ENCODE results near the gene KYNU. TPM values are rescaled to one million over a fixed set of nuclear protein-coding genes. Genes with fewer than 3 reads are reported as not detected.

The KYNU gene
- total RNA-seq, 6 donors from 2014 or later, result 9.4 to 45.2 (median 15.6) TPM

DNA sequence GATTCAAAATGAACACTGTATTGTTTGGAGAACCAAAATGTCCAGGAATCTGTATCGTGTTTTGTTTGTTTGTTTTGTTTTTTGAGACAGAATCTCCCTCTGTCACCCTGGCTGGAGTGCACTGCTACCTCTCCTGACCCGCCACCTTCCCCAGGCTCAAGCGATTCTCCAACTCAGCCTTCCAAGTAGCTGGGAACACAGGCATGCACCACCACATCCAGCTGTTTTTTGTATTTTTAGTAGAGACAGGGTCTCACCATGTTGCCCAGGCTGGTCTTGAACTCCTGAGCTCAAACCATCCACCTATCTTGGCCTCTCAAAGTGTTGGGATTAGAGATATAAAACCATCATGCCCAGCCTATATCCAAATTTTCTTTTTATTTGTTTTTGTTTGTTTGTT lies 74.6 kb downstream of the KYNU start:
- ATAC-seq (ENCODE audit: low FRiP score in 2 of 2), result no peak
- Histone ChIP-seq H3K27ac (no peak overlapping the region), H3K27me3 (no peaks in the 10 kb centered on the region), H3K36me3 (no peaks in the 10 kb centered on the region), H3K4me3 (no peak overlapping the region), H3K9me3 (no peaks in the 10 kb centered on the region), H3K4me1 (no peaks in the 10 kb centered on the region)
- DNase-seq, result no peak
- WGBS, 2 donors, result 80 to 82% methylated on average over 3 of the region's 3 CpGs
- TF ChIP-seq EP300 (IDR thresholded peaks at IDR 0.05) (no peak), POLR2A (IDR thresholded peaks at IDR 0.05) (no peak), POLR2AphosphoS5 (IDR thresholded peaks at IDR 0.05) (no peak)
- TF ChIP-seq, protein P1, sequence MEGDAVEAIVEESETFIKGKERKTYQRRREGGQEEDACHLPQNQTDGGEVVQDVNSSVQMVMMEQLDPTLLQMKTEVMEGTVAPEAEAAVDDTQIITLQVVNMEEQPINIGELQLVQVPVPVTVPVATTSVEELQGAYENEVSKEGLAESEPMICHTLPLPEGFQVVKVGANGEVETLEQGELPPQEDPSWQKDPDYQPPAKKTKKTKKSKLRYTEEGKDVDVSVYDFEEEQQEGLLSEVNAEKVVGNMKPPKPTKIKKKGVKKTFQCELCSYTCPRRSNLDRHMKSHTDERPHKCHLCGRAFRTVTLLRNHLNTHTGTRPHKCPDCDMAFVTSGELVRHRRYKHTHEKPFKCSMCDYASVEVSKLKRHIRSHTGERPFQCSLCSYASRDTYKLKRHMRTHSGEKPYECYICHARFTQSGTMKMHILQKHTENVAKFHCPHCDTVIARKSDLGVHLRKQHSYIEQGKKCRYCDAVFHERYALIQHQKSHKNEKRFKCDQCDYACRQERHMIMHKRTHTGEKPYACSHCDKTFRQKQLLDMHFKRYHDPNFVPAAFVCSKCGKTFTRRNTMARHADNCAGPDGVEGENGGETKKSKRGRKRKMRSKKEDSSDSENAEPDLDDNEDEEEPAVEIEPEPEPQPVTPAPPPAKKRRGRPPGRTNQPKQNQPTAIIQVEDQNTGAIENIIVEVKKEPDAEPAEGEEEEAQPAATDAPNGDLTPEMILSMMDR (IDR thresholded peaks at IDR 0.05), result no peak

DNA sequence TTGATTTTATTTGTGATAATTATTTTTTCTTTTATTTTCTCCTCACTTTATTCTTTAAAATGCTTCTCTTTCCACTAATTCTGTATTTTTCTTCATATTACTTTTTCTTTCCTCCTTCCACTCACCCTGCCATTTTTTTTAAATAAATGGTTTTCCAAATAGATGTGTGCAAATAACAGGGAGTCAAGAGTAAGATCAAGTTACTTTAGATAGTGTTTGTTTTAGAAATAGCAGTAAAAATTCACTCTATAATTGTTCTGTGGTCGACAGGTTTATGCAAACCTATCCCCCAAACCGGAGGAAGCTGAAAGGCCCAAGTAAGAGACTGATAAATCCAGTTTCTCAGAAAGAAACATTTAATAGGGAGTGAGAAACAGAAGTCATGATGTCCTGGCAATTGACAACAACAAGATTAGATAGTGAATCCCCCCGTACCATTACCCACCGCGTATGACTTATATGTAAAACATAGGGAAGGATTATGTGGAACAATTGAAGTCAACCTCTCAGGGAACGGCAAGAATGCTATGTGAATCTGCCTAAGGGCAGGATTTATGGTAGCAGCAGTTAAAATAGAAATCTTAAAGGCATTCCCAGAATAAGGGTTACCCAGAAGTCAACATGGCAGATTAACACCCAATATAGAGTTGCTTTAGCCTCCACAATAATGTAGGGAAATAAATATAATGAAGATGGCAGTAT lies 75.5 kb downstream of the KYNU start:
- no peak for ATAC-seq (ENCODE audit: low FRiP score in 2 of 2)
- no peak for DNase-seq
- Histone ChIP-seq H3K9me3 (no peaks in the 10 kb centered on the region), H3K27ac (no peak overlapping the region), H3K4me3 (no peak overlapping the region), H3K4me1 (no peaks in the 10 kb centered on the region), H3K36me3 (no peaks in the 10 kb centered on the region), H3K27me3 (no peaks in the 10 kb centered on the region)
- TF ChIP-seq POLR2AphosphoS5 (IDR thresholded peaks at IDR 0.05) (no peak), EP300 (IDR thresholded peaks at IDR 0.05) (no peak), POLR2A (IDR thresholded peaks at IDR 0.05) (no peak)
- TF ChIP-seq, protein P1 (IDR thresholded peaks at IDR 0.05), result no peak
- 69 to 79% methylated on average over 6 of the region's 6 CpGs for WGBS, 2 donors

DNA sequence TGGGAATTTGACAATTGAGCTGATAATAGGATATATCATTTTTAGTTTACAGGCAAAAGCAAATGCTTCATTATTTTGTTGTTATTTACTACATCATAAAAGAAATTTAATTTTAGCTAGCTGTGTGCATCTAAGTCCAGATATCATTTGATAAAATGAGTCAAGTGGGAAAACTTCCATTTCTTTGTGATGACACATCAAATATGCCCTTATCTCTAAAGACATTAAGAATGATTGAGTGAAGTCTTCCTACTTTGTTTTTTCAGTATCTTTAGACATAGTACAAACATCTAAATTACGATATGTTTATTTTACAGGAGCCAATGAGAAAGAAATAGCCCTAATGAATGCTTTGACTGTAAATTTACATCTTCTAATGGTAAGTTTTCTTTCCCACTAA lies 77.0 kb downstream of the KYNU start:
- TF ChIP-seq, protein P1 (IDR thresholded peaks at IDR 0.05), result no peak
- TF ChIP-seq POLR2A (IDR thresholded peaks at IDR 0.05) (no peak), POLR2AphosphoS5 (IDR thresholded peaks at IDR 0.05) (no peak), EP300 (IDR thresholded peaks at IDR 0.05) (no peak)
- no peak for DNase-seq
- Histone ChIP-seq H3K9me3 (no peaks in the 10 kb centered on the region), H3K36me3 (no peaks in the 10 kb centered on the region), H3K27ac (no peak overlapping the region), H3K4me1 (no peaks in the 10 kb centered on the region), H3K4me3 (no peak overlapping the region), H3K27me3 (no peaks in the 10 kb centered on the region)
- WGBS, 2 donors, result 51 to 58% methylated on average over 1 of the region's 1 CpG
- ATAC-seq (ENCODE audit: low FRiP score in 2 of 2), result no peak

DNA sequence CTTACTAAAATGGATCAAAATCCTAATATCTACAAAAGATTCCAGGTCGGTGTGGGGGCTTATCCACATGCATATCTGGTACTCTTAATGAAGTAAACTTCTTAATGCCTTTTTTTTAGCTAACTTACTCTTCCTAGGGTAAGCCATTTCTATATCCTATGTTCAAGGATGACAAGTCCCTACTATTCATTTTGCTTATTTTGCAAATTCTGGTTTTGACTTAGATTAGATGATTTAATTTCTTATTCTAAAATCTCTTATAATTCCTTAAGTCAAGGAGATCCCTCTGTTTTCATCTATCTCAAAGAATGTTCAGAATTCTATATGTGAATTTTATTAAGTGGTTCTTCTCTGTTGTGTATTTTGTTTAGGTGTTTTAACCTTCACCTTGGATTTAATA lies 79.7 kb downstream of the KYNU start:
- Histone ChIP-seq H3K9me3 (no peaks in the 10 kb centered on the region), H3K27ac (no peak overlapping the region), H3K36me3 (no peaks in the 10 kb centered on the region), H3K4me3 (no peak overlapping the region), H3K27me3 (no peaks in the 10 kb centered on the region), H3K4me1 (no peaks in the 10 kb centered on the region)
- ATAC-seq (ENCODE audit: low FRiP score in 2 of 2) (no peak), DNase-seq (no peak)
- TF ChIP-seq, protein P1 (IDR thresholded peaks at IDR 0.05), result no peak
- TF ChIP-seq EP300 (IDR thresholded peaks at IDR 0.05), result no peak
- TF ChIP-seq POLR2AphosphoS5 (IDR thresholded peaks at IDR 0.05), result no peak
- no peak for TF ChIP-seq POLR2A (IDR thresholded peaks at IDR 0.05)
- WGBS, 2 donors, result 80 to 85% methylated on average over 1 of the region's 1 CpG

DNA sequence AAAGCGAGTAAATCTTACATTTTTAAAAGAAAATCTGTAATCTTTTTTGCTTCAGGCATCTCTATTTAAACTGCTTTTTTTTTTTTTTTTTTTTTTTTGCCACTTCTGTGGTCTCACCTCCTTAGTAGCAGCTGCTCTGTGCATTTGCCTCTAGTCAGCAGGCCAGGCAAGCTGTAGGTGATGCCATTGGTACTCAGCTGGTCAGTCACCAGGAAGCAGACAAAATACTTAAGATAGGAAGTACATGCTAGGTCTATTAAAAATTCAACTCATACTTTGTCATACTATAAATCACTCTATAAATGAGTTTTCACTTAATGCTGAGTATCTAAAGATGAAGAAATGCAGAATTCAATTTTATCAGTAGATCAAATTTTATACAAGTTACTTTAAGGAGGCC lies 83.7 kb downstream of the KYNU start:
- ATAC-seq (ENCODE audit: low FRiP score in 2 of 2), result no peak

More for the DNA sequence above, 83.7 kb downstream of the KYNU start:
- H3K36me3 ChIP-seq, result no peaks in the 10 kb centered on the region
- H3K4me1 ChIP-seq, result no peaks in the 10 kb centered on the region
- no peak for TF ChIP-seq POLR2A (IDR thresholded peaks at IDR 0.05)
- TF ChIP-seq EP300 (IDR thresholded peaks at IDR 0.05), result no peak
- TF ChIP-seq POLR2AphosphoS5 (IDR thresholded peaks at IDR 0.05), result no peak
- TF ChIP-seq, protein P1 (IDR thresholded peaks at IDR 0.05), result no peak
- WGBS, 2 donors, result 79 to 95% methylated on average over 1 of the region's 1 CpG
- no peaks in the 10 kb centered on the region for H3K27me3 ChIP-seq
- H3K27ac ChIP-seq, result no peak overlapping the region
- H3K4me3 ChIP-seq, result no peak overlapping the region
- no peak for DNase-seq
- H3K9me3 ChIP-seq, result no peaks in the 10 kb centered on the region
